ENCODE results near the gene NPAS1. TPM values are rescaled to one million over a fixed set of nuclear protein-coding genes. Genes with fewer than 3 reads are reported as not detected.

The NPAS1 gene
- total RNA-seq, 3 donors from 2014 or later (not counting 1 experiment from before 2014, with no cell fraction given): 0.64 to 0.65 TPM; not detected in 1

DNA sequence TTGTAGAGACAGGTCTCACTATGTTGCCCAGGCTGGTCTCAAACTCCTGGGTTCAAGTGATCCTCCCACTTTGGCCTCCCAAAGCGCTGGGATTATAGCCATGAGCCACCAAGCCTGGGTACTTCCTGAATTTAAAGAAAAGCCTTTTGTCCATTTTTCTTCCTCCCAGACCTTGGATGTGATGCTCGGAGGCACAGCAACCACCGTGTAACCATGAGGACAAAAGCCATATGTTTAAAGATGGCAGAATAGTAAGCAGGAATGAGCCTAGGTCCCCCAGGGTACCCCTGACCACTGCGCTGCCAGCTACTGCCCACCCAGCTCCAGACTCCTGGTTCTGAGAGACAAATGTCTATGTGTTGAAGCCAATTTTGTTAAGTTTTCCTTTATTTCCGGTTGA, 62.9 kb downstream of the NPAS1 start:
- Histone ChIP-seq H3K4me3 (ENCODE audit: low read length) (no peak overlapping the region), H3K27me3 (ENCODE audit: control insufficient read depth, insufficient read depth, low read length) (no peaks in the 10 kb centered on the region), H3K4me1 (ENCODE audit: control insufficient read depth, insufficient read depth, low read length) (no peaks in the 10 kb centered on the region), H3K27ac (ENCODE audit: low read length) (no peak overlapping the region), H3K36me3 (ENCODE audit: control insufficient read depth, insufficient read depth, low read length) (peaks cover 73% of the 10 kb centered on the region), H3K9me3 (ENCODE audit: control insufficient read depth, insufficient read depth, low read length) (no peaks in the 10 kb centered on the region)
- 98% methylated on average over 5 of the region's 5 CpGs for WGBS (ENCODE audit: insufficient coverage)
- Mint-ChIP-seq H3K4me3 (no peak overlapping the region), H3K27ac (no peak overlapping the region), H3K36me3 (peaks cover 6% of the 10 kb centered on the region), H3K4me1 (no peaks in the 10 kb centered on the region), H3K9me3 (no peaks in the 10 kb centered on the region), H3K27me3 (ENCODE audit: low read depth in 2 of 2) (no peaks in the 10 kb centered on the region)
- intact Hi-C loops (cut with micrococcal nuclease): no loop called here
- DNase-seq: no peak
- no peak for ATAC-seq
- TF ChIP-seq, protein P1, sequence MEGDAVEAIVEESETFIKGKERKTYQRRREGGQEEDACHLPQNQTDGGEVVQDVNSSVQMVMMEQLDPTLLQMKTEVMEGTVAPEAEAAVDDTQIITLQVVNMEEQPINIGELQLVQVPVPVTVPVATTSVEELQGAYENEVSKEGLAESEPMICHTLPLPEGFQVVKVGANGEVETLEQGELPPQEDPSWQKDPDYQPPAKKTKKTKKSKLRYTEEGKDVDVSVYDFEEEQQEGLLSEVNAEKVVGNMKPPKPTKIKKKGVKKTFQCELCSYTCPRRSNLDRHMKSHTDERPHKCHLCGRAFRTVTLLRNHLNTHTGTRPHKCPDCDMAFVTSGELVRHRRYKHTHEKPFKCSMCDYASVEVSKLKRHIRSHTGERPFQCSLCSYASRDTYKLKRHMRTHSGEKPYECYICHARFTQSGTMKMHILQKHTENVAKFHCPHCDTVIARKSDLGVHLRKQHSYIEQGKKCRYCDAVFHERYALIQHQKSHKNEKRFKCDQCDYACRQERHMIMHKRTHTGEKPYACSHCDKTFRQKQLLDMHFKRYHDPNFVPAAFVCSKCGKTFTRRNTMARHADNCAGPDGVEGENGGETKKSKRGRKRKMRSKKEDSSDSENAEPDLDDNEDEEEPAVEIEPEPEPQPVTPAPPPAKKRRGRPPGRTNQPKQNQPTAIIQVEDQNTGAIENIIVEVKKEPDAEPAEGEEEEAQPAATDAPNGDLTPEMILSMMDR (IDR thresholded peaks at IDR 0.05): no peak

- no peak overlapping the region for H3K27ac ChIP-seq (ENCODE audit: low read length)
- peaks cover 77% of the 10 kb centered on the region for H3K36me3 ChIP-seq (ENCODE audit: control insufficient read depth, insufficient read depth, low read length)
- no peak for DNase-seq
- H3K4me3 ChIP-seq (ENCODE audit: low read length): no peak overlapping the region
- no peaks in the 10 kb centered on the region for H3K9me3 ChIP-seq (ENCODE audit: control insufficient read depth, insufficient read depth, low read length)
- no peak for ATAC-seq
- peaks cover 6% of the 10 kb centered on the region for H3K36me3 Mint-ChIP-seq
- H3K27ac Mint-ChIP-seq: no peak overlapping the region
- H3K27me3 Mint-ChIP-seq (ENCODE audit: low read depth in 2 of 2): no peaks in the 10 kb centered on the region
- WGBS (ENCODE audit: insufficient coverage): 96% methylated on average over 24 of the region's 24 CpGs
- H3K4me1 ChIP-seq (ENCODE audit: control insufficient read depth, insufficient read depth, low read length): no peaks in the 10 kb centered on the region
- TF ChIP-seq, protein P1 (IDR thresholded peaks at IDR 0.05): no peak
- no peaks in the 10 kb centered on the region for H3K4me1 Mint-ChIP-seq
- intact Hi-C loops (cut with micrococcal nuclease): no loop called here
- no peaks in the 10 kb centered on the region for H3K9me3 Mint-ChIP-seq
- no peaks in the 10 kb centered on the region for H3K27me3 ChIP-seq (ENCODE audit: control insufficient read depth, insufficient read depth, low read length)
- no peak overlapping the region for H3K4me3 Mint-ChIP-seq
Observed at GRCh38 chr19:47084879-47085439, 65.3 kb downstream of the NPAS1 start.

GRCh38 chr19:47086280-47086679, 66.6 kb downstream of the NPAS1 start:
- intact Hi-C loops (cut with micrococcal nuclease): no loop called here
- Histone ChIP-seq H3K27me3 (ENCODE audit: control insufficient read depth, insufficient read depth, low read length) (no peaks in the 10 kb centered on the region), H3K36me3 (ENCODE audit: control insufficient read depth, insufficient read depth, low read length) (peaks cover 79% of the 10 kb centered on the region), H3K4me1 (ENCODE audit: control insufficient read depth, insufficient read depth, low read length) (no peaks in the 10 kb centered on the region), H3K4me3 (ENCODE audit: low read length) (no peak overlapping the region), H3K27ac (ENCODE audit: low read length) (no peak overlapping the region), H3K9me3 (ENCODE audit: control insufficient read depth, insufficient read depth, low read length) (no peaks in the 10 kb centered on the region)
- no peak overlapping the region for H3K4me3 Mint-ChIP-seq
- H3K36me3 Mint-ChIP-seq: peaks cover 6% of the 10 kb centered on the region
- 97% methylated on average over 17 of the region's 17 CpGs for WGBS (ENCODE audit: insufficient coverage)
- no peaks in the 10 kb centered on the region for H3K9me3 Mint-ChIP-seq
- H3K4me1 Mint-ChIP-seq: no peaks in the 10 kb centered on the region
- TF ChIP-seq, protein P1 (IDR thresholded peaks at IDR 0.05): no peak
- H3K27me3 Mint-ChIP-seq (ENCODE audit: low read depth in 2 of 2): no peaks in the 10 kb centered on the region
- ATAC-seq (no peak), DNase-seq (no peak)
- H3K27ac Mint-ChIP-seq: peak overlapping the region in 1 of 2 donors; percentile 51

DNA sequence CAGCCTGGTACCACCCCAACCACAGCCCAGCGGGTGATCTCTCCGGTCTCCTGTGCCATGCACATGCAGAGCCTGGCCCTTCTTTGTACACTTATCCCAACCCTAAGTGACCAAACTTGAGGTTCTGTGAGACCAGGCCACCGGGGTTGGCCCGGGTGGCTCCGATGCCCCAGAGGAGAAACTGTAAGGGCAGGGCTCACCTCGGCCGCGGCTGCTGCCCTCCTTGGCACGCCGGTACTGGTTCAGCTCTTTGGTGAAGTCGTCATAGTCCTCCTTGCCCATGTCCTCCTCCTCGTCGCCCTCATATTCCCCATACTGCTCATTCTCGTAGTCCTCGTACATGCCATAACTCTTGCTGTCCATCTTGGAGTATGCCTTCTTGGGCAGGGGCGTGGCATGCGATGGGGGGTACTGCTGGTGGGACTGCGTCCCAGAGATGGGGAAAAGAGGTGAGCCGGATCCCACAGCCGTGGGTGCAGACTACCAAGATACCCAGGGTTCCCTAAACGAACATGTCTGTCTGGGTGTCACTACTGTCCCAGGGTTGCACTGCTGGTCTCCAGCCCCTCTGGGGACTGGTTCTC, 70.2 kb downstream of the NPAS1 start:
- peak overlapping the region in 1 of 2 donors; percentile 58 for H3K27ac Mint-ChIP-seq
- Histone ChIP-seq H3K27ac (ENCODE audit: low read length) (no peak overlapping the region), H3K4me1 (ENCODE audit: control insufficient read depth, insufficient read depth, low read length) (peaks cover 17% of the 10 kb centered on the region), H3K36me3 (ENCODE audit: control insufficient read depth, insufficient read depth, low read length) (peaks cover 63% of the 10 kb centered on the region), H3K27me3 (ENCODE audit: control insufficient read depth, insufficient read depth, low read length) (no peaks in the 10 kb centered on the region), H3K9me3 (ENCODE audit: control insufficient read depth, insufficient read depth, low read length) (no peaks in the 10 kb centered on the region), H3K4me3 (ENCODE audit: low read length) (no peak overlapping the region)
- TF ChIP-seq, protein P1 (IDR thresholded peaks at IDR 0.05): no peak
- intact Hi-C loops (cut with micrococcal nuclease): no loop called here
- peaks cover 7 to 8% of the 10 kb centered on the region in 2 donors for H3K4me1 Mint-ChIP-seq
- 97% methylated on average over 21 of the region's 21 CpGs for WGBS (ENCODE audit: insufficient coverage)
- DNase-seq: no peak
- no peaks in the 10 kb centered on the region for H3K27me3 Mint-ChIP-seq (ENCODE audit: low read depth in 2 of 2)
- H3K9me3 Mint-ChIP-seq: no peaks in the 10 kb centered on the region
- no peak overlapping the region for H3K4me3 Mint-ChIP-seq
- no peak for ATAC-seq
- H3K36me3 Mint-ChIP-seq: no peaks in the 10 kb centered on the region
